ENCODE data around the gene FBXO40. TPM values are rescaled to one million over a fixed set of nuclear protein-coding genes. Genes with fewer than 3 reads are reported as not detected.
A peak's percentile ranks its signal among the peaks of the same experiment; 100 is the strongest.

The FBXO40 gene
- total and polyA plus RNA-seq, 2 donors (not counting 1 experiment from before 2014, with no cell fraction given): not detected

DNA sequence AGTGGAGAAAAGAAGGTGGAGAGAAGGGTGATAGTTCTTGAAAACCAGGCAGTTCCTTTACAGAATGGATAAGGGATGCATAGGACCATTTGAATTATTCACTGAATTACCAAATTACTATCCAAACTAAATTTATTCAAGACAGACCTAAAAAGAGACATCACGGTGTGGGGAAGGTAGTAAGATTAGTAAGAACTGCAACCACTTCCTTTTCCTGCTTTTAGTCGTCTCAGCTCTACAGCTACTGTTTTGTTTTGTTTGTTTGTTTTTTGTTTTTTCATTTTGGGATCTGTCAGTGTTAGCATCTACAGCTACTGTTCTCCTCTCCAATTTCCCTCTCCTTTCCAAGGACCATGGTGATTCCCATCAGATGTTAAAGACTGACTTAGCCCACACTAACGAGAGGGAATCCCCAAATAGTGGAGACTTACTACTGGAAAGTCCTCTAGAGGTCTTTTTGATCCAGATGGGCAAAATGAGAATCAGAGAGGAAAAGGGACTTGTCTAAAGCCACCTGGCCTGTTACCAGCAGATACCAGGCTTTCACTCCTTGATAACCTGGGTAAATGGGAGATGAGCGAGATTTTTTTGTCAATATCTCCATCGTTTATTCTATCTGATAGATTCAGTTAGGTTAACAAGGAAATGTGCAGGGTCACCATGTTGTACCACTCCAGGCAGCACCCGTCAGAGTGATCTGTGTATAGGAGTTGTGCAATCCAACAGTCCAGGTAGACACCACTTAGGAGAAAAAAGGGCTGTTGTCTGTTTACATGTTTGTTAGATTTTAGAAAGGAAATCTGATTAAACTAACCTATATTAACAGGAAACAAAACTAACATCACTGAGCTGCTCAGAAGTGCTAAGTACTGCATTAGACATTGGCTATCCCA, 61.6 kb downstream of the FBXO40 start:
- H3K27me3 ChIP-seq (replicated peaks in 1 of 4; ENCODE audit: control extremely low read depth in 1 of 4, control insufficient read depth in 3 of 4, insufficient read depth in 4 of 4, low read length in 3 of 4): no peaks in the 10 kb centered on the region
- WGBS (ENCODE audit: insufficient coverage): 53% methylated on average over 2 of the region's 6 CpGs
- H3K4me2 ChIP-seq (replicated peaks; ENCODE audit: low read depth, low read length, poor library complexity, severe bottlenecking): peak overlapping the region; percentile 40
- H3K9me3 ChIP-seq (ENCODE audit: control extremely low read depth in 1 of 3, control insufficient read depth in 2 of 3, insufficient read depth in 1 of 3, low read length in 2 of 3): no peaks in the 10 kb centered on the region
- H3K4me3 ChIP-seq (ENCODE audit: control extremely low read depth in 1 of 5, extremely low read depth in 1 of 5, insufficient read depth in 1 of 5, low read depth in 2 of 5, low read length in 4 of 5): peak overlapping the region in 1 of 5 experiments; percentile 29
- CTCF ChIA-PET: no interaction called here
- Mint-ChIP-seq H3K4me3 (no peak overlapping the region), H3K9me3 (ENCODE audit: insufficient read depth) (no peaks in the 10 kb centered on the region), H3K27ac (peak overlapping the region; percentile 47), H3K27me3 (no peaks in the 10 kb centered on the region), H3K4me1 (peaks cover 63% of the 10 kb centered on the region)
- peak overlapping the region; percentile 12 for H2AFZ ChIP-seq (ENCODE audit: insufficient read depth, low read depth, low read length, poor library complexity, severe bottlenecking)
- H3K79me2 ChIP-seq (ENCODE audit: control insufficient read depth, insufficient read depth, low read length): peaks cover 97% of the 10 kb centered on the region
- intact Hi-C loops (cut with micrococcal nuclease): no loop called here
- H3K36me3 ChIP-seq (replicated peaks in 1 of 2; ENCODE audit: control extremely low read depth in 1 of 2, control insufficient read depth in 1 of 2, extremely low read depth in 1 of 2, insufficient read depth in 2 of 2, low read length in 1 of 2): peaks cover 0 to 90% of the 10 kb centered on the region in 2 experiments
- H3K9ac ChIP-seq (ENCODE audit: low read length): peak overlapping the region; percentile 29
- POLR2A ChIA-PET: no interaction called here
- ATAC-seq (ENCODE audit: low read depth) (no peak), DNase-seq (no peak)
- no peak for TF ChIP-seq EZH2 (IDR thresholded peaks at IDR 0.05; ENCODE audit: borderline replicate concordance, insufficient read depth, low read depth, low read length, poor library complexity, severe bottlenecking)
- TF ChIP-seq, protein P1, sequence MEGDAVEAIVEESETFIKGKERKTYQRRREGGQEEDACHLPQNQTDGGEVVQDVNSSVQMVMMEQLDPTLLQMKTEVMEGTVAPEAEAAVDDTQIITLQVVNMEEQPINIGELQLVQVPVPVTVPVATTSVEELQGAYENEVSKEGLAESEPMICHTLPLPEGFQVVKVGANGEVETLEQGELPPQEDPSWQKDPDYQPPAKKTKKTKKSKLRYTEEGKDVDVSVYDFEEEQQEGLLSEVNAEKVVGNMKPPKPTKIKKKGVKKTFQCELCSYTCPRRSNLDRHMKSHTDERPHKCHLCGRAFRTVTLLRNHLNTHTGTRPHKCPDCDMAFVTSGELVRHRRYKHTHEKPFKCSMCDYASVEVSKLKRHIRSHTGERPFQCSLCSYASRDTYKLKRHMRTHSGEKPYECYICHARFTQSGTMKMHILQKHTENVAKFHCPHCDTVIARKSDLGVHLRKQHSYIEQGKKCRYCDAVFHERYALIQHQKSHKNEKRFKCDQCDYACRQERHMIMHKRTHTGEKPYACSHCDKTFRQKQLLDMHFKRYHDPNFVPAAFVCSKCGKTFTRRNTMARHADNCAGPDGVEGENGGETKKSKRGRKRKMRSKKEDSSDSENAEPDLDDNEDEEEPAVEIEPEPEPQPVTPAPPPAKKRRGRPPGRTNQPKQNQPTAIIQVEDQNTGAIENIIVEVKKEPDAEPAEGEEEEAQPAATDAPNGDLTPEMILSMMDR (IDR thresholded peaks at IDR 0.05): no peak
- peaks cover 37 to 39% of the 10 kb centered on the region in 2 donors for H3K4me1 ChIP-seq (ENCODE audit: control insufficient read depth in 2 of 2, insufficient read depth in 2 of 2, low read length in 2 of 2)
- H3K27ac ChIP-seq (ENCODE audit: low read length in 2 of 2): peak overlapping the region; percentile 24 to 71
- peaks cover 57% of the 10 kb centered on the region for H4K20me1 ChIP-seq (ENCODE audit: control insufficient read depth, insufficient read depth, low read length, poor library complexity, severe bottlenecking)
